GM19099 (cell line): ENCODE results near the gene RITA1.
A peak's percentile ranks its signal among the peaks of the same experiment; 100 is the strongest.

Experiments used
- POLR2A ChIP-seq: IDR thresholded peaks from 3 replicates; pipeline ENCODE4 v1.6.1; 2011; ENCODE audit warnings: low read depth; ENCODE audit not compliant: insufficient read length; ENCODE audit errors: extremely low read depth

The RITA1 gene

GRCh38 chr12:113202300-113203075 lies 17.0 kb downstream of the RITA1 start:
- no peak for TF ChIP-seq POLR2A

GRCh38 chr12:113203852-113204760 lies 18.6 kb downstream of the RITA1 start:
- TF ChIP-seq POLR2A: no peak

DNA sequence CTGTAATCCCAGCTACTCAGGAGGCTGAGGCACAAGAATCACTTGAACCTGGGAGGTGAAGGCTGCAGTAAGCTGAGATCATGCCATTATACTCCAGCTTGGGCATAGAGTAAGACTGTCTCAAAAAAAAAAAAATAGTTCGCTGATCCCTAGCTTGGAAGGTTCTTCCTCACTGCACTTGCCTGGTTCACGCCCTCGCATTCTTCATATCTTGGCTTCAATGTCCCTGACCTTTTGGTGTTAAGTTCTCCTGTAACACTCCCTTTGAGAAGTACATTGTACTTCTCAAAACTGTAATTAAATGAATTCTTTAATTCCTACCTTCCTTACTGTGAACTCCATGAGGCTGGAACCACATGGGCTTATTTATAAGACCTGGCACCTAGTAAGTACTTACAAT lies 19.3 kb downstream of the RITA1 start:
- TF ChIP-seq POLR2A: no peak

- TF ChIP-seq POLR2A: no peak
Measured at GRCh38 chr12:113207613-113208040, 22.1 kb downstream of the RITA1 start.

- TF ChIP-seq POLR2A: peak; percentile 61
Measured at GRCh38 chr12:113208041-113208934, 22.8 kb downstream of the RITA1 start.

DNA sequence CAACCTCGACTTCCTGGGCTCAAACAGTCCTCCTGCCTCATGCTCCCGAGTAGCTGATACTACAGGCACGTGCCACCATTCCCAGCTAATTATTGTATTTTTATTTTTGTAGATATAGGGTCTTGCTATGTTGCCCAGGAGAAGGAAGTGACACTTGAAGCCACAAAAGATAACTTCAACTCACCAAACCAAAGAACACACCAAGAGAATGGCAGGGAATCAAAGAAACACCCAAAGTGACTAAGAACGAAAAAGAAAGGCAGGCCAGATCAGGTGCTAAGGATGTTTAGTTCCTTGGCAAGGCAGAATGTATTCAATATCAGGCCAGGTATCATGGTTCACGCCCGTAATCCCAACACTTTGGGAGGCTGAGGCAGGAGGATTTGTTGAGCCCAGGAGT lies 25.6 kb downstream of the RITA1 start:
- no peak for TF ChIP-seq POLR2A

GRCh38 chr12:113214895-113215400 lies 29.4 kb downstream of the RITA1 start:
- no peak for TF ChIP-seq POLR2A

GRCh38 chr12:113216027-113216426 lies 30.5 kb downstream of the RITA1 start:
- no peak for TF ChIP-seq POLR2A

DNA sequence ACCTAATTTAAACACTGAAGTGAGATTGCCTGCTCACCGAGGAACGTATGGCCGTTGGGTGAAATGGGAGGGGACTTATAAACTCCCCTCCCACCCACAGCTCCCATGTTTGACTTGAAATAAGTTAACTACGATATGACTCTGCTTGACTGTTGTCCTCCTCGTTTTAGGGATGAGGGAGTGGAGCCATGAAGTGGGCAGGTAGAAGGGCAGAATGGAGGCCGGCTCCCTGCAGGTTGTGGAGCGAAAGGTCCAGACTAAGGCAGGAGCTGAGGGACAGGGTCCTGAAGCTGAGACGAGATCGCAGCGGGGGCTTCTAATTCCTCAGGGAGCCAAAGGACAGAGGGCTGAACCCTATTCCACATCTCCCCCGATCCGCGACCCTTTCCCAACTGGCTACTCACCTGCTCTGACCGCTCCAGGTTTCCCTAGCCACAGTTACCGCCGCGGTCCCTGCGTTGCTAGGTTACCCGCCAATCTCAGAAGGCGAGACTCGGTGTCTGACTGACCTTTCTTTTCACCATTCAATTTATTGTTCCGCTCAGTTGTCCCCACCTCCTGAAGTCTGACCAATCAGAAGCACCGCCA lies 35.2 kb downstream of the RITA1 start:
- TF ChIP-seq POLR2A: no peak

DNA sequence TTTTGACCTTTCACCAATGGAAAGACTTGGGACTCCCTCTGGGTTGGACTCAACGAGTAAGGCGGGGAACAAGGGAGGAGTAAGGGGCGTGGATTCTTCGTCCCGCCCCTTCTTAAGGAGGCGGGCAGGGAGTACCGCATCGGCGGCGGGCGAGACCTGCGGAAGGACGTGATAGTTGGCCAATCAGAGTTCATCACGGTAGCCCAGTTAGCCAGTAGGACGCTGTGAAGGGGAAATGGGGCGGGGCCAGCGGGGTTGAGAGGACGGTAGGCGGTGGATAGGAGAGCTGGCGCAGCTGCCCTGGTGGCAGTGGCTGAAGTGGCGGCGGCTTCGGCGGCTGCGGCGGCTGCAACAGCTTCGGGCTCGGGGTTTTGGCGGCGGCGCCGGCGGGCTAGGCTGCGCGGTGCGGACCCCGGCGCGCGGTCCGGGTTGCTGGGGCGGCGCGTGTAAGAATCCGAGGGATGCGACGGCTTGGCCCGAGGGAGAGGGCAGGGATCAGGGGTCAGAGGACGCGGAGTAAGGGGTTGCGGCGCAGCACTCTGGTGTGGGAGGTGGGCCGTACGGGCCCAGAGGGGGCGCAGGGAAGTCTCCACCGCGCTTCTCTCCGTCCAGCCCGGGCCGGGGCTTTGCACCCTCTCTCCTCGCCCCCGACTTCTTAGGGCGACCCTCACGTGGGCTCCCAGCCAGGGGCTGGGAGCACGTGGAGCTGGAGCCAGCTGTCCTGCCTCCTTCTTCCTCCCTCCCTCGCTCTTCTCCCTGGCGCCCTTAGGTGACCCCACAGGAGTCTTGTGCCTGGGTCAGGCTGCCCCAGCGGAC lies 35.9 kb downstream of the RITA1 start, which contains the start of gene TPCN1:
TPCN1 (plus strand) TSS at position 284 of the 816 bp plus-strand sequence. CDS start 5,389 bp downstream, outside the sequence.
- peak; percentile 99 for TF ChIP-seq POLR2A

- peak; percentile 26 for TF ChIP-seq POLR2A
Measured at GRCh38 chr12:113221997-113222729, 36.6 kb downstream of the RITA1 start.

GRCh38 chr12:113222730-113223531 lies 37.4 kb downstream of the RITA1 start:
- no peak for TF ChIP-seq POLR2A
